Neural cell (in vitro differentiated cells): Measurements from ENCODE around the gene P3R3URF. TPM values are rescaled to one million over a fixed set of nuclear protein-coding genes. Genes with fewer than 3 reads are reported as not detected.

ENCODE experiments used
- H2AFZ ChIP-seq: fragments of 200-600, 300-800 bp; sonication (generic), shearing (Covaris generic); 2 replicates; pipeline ENCODE4 v1.6.0; 2014; ENCODE audit warnings: low read depth, mild to moderate bottlenecking, antibody characterized with exemption, low read length, moderate library complexity
- H3F3A ChIP-seq: fragments of 200-600 bp; shearing (Covaris generic); 2 replicates; pipeline ENCODE4 v1.6.1; 2016; ENCODE audit warnings: mild to moderate bottlenecking, moderate library complexity, mixed read lengths, antibody characterized with exemption, low read length; ENCODE audit not compliant: insufficient read depth, poor library complexity, severe bottlenecking
- H3K27ac ChIP-seq: fragments of 200-600, 300-800 bp; sonication (generic), shearing (Covaris generic); 2 replicates; pipeline ENCODE4 v1.5.1; 2014; ENCODE audit warnings: mild to moderate bottlenecking, low read length, moderate library complexity
- H3K27me3 ChIP-seq: fragments of 300-800, 200-600 bp; sonication (generic), shearing (Covaris generic); 2 replicates; pipeline ENCODE4 v1.6.0; 2014; ENCODE audit warnings: mild to moderate bottlenecking, low read depth, low read length, moderate library complexity; ENCODE audit not compliant: insufficient read depth
- H3K36me3 ChIP-seq: fragments of 300-800, 200-600 bp; sonication (generic), shearing (Covaris generic); 2 replicates; pipeline ENCODE4 v1.5.1; 2014; ENCODE audit warnings: mild to moderate bottlenecking, antibody characterized with exemption, low read length, moderate library complexity; ENCODE audit not compliant: insufficient read depth
- H3K4me2 ChIP-seq: fragments of 300-800, 200-600 bp; sonication (generic), shearing (Covaris generic); 2 replicates; pipeline ENCODE4 v1.6.0; 2014; ENCODE audit warnings: mild to moderate bottlenecking, low read length
- H3K4me3 ChIP-seq: fragments of 300-800, 200-600 bp; sonication (generic), shearing (Covaris generic); 2 replicates; pipeline ENCODE4 v1.5.1; 2014; ENCODE audit warnings: mild to moderate bottlenecking, low read length, moderate library complexity
- H3K79me2 ChIP-seq: fragments of 200-600 bp; shearing (Covaris generic); replicated peaks from 2 replicates; pipeline ENCODE4 v1.6.0; 2014; ENCODE audit warnings: mild to moderate bottlenecking, low read length, moderate library complexity; ENCODE audit not compliant: insufficient read depth
- H3K9ac ChIP-seq: fragments of 300-800, 200-600 bp; sonication (generic), shearing (Covaris generic); 2 replicates; pipeline ENCODE4 v1.6.1; 2016; ENCODE audit warnings: mild to moderate bottlenecking, low read length, mixed read lengths
- H3K9me2 ChIP-seq: fragments of 200-600 bp; shearing (Covaris generic); 2 replicates; pipeline ENCODE4 v1.6.1; 2016; ENCODE audit warnings: mild to moderate bottlenecking, low read length, mixed read lengths; ENCODE audit not compliant: insufficient read depth
- H3K9me3 ChIP-seq: fragments of 200-600, 300-800 bp; sonication (generic), shearing (Covaris generic); 2 replicates; pipeline ENCODE4 v1.6.1; 2016; ENCODE audit warnings: mild to moderate bottlenecking, mixed run types, low read length, moderate library complexity, mixed read lengths
- H4K20me1 ChIP-seq: fragments of 200-600 bp; shearing (Covaris generic); 2 replicates; pipeline ENCODE4 v1.6.1; 2016; ENCODE audit warnings: mild to moderate bottlenecking, mixed run types; ENCODE audit not compliant: insufficient read depth
- EP300 ChIP-seq: fragments of 450-650 bp; conservative IDR thresholded peaks from 2 replicates; pipeline ENCODE4 v1.6.1; 2014; ENCODE audit warnings: antibody characterized with exemption, mild to moderate bottlenecking, moderate library complexity; ENCODE audit not compliant: poor library complexity, severe bottlenecking
- EZH2 ChIP-seq: fragments of 200-600, 300-800 bp; shearing (Covaris generic), sonication (generic); IDR thresholded peaks from 2 replicates; pipeline ENCODE4 v1.6.1; 2014; ENCODE audit warnings: antibody characterized with exemption, low read length, borderline replicate concordance, mild to moderate bottlenecking; ENCODE audit not compliant: insufficient read depth, poor library complexity, severe bottlenecking
- MXI1 ChIP-seq: fragments of 450-650 bp; conservative IDR thresholded peaks from 2 replicates; pipeline ENCODE4 v1.6.1; 2014; ENCODE audit warnings: antibody characterized with exemption, mild to moderate bottlenecking; ENCODE audit not compliant: poor library complexity, severe bottlenecking
- POLR2AphosphoS5 ChIP-seq: IDR thresholded peaks from 2 replicates; pipeline ENCODE4 v1.6.1; 2012
- RAD21 ChIP-seq: fragments of 450-650 bp; conservative IDR thresholded peaks from 2 replicates; pipeline ENCODE4 v1.6.1; 2014; ENCODE audit warnings: antibody characterized with exemption, mild to moderate bottlenecking, moderate library complexity
- SMC3 ChIP-seq: fragments of 450-650 bp; conservative IDR thresholded peaks from 2 replicates; pipeline ENCODE4 v1.6.1; 2014; ENCODE audit warnings: antibody characterized with exemption, mild to moderate bottlenecking, moderate library complexity; ENCODE audit not compliant: poor library complexity
- TAF1 ChIP-seq: IDR thresholded peaks from 2 replicates; pipeline ENCODE4 v1.6.1; 2012; ENCODE audit warnings: low read depth
- polyA plus RNA-seq: library from polyadenylated mRNA; depleted of rRNA; stranded (reverse); fragments of >200 nt; gene quantifications from 2 replicates; pipeline ENCODE4 v1.2.3, GENCODE V29; 2014
- TF ChIP-seq, protein P1 (sequence below): IDR thresholded peaks from 2 replicates; pipeline ENCODE4 v1.6.1; 2012; ENCODE audit warnings: borderline replicate concordance
- TF ChIP-seq, protein P2 (sequence below): fragments of 450-650 bp; IDR thresholded peaks from 2 replicates; pipeline ENCODE4 v1.5.1; 2014; ENCODE audit warnings: antibody characterized with exemption, mild to moderate bottlenecking, moderate library complexity; ENCODE audit not compliant: poor library complexity, severe bottlenecking

P3R3URF gene
- polyA plus RNA-seq, 1 donor from 2014 or later, result not detected

DNA sequence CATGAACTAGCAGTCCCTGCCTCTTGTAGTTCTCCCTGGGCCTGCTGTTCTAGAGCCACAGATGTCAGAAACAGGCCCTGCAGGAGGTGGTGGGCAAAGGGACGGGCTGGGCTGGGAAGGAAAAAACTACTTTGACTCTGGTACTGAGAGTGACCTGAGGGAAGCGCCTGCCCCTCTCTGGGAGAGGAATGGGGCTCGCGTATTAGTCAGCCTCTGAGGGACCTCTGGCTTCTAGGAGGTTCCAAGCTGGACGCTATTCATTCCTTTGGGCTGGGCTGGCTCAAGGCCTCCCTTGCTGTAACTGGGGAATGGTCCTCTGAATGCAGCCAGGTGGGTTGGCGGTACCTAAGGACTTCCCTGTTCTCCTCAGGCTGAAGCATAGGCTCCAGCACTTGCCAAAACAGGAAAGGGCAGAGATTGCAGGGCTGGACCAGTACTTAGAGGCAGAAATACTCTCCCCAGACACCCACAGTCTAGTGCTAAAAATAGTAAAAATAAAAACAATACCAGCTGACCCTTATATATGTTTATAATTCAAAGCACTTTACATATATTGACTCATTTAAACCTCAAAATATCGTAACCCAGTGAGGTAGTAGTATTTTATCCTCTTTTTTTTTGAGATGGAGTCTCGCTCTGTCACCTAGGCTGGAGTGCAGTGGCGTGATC is 14.9 kb upstream of the P3R3URF start:
- no peaks in the 10 kb centered on the region for H3K79me2 ChIP-seq
- H3K9me2 ChIP-seq, result no peaks in the 10 kb centered on the region
- H3K36me3 ChIP-seq, result no peaks in the 10 kb centered on the region
- no peak overlapping the region for H3K27ac ChIP-seq
- no peaks in the 10 kb centered on the region for H3K27me3 ChIP-seq
- H4K20me1 ChIP-seq, result no peaks in the 10 kb centered on the region
- H3K9ac ChIP-seq, result no peak overlapping the region
- TF ChIP-seq, protein P1, sequence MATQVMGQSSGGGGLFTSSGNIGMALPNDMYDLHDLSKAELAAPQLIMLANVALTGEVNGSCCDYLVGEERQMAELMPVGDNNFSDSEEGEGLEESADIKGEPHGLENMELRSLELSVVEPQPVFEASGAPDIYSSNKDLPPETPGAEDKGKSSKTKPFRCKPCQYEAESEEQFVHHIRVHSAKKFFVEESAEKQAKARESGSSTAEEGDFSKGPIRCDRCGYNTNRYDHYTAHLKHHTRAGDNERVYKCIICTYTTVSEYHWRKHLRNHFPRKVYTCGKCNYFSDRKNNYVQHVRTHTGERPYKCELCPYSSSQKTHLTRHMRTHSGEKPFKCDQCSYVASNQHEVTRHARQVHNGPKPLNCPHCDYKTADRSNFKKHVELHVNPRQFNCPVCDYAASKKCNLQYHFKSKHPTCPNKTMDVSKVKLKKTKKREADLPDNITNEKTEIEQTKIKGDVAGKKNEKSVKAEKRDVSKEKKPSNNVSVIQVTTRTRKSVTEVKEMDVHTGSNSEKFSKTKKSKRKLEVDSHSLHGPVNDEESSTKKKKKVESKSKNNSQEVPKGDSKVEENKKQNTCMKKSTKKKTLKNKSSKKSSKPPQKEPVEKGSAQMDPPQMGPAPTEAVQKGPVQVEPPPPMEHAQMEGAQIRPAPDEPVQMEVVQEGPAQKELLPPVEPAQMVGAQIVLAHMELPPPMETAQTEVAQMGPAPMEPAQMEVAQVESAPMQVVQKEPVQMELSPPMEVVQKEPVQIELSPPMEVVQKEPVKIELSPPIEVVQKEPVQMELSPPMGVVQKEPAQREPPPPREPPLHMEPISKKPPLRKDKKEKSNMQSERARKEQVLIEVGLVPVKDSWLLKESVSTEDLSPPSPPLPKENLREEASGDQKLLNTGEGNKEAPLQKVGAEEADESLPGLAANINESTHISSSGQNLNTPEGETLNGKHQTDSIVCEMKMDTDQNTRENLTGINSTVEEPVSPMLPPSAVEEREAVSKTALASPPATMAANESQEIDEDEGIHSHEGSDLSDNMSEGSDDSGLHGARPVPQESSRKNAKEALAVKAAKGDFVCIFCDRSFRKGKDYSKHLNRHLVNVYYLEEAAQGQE, result no peak
- TF ChIP-seq SMC3 (no peak), MXI1 (no peak), TAF1 (no peak), EP300 (no peak), EZH2 (no peak), POLR2AphosphoS5 (no peak), RAD21 (no peak)
- TF ChIP-seq, protein P2, sequence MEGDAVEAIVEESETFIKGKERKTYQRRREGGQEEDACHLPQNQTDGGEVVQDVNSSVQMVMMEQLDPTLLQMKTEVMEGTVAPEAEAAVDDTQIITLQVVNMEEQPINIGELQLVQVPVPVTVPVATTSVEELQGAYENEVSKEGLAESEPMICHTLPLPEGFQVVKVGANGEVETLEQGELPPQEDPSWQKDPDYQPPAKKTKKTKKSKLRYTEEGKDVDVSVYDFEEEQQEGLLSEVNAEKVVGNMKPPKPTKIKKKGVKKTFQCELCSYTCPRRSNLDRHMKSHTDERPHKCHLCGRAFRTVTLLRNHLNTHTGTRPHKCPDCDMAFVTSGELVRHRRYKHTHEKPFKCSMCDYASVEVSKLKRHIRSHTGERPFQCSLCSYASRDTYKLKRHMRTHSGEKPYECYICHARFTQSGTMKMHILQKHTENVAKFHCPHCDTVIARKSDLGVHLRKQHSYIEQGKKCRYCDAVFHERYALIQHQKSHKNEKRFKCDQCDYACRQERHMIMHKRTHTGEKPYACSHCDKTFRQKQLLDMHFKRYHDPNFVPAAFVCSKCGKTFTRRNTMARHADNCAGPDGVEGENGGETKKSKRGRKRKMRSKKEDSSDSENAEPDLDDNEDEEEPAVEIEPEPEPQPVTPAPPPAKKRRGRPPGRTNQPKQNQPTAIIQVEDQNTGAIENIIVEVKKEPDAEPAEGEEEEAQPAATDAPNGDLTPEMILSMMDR, result no peak
- no peak overlapping the region for H3K4me2 ChIP-seq
- no peaks in the 10 kb centered on the region for H3F3A ChIP-seq
- H3K9me3 ChIP-seq, result no peaks in the 10 kb centered on the region
- H2AFZ ChIP-seq, result no peak overlapping the region
- H3K4me3 ChIP-seq, result no peak overlapping the region

DNA sequence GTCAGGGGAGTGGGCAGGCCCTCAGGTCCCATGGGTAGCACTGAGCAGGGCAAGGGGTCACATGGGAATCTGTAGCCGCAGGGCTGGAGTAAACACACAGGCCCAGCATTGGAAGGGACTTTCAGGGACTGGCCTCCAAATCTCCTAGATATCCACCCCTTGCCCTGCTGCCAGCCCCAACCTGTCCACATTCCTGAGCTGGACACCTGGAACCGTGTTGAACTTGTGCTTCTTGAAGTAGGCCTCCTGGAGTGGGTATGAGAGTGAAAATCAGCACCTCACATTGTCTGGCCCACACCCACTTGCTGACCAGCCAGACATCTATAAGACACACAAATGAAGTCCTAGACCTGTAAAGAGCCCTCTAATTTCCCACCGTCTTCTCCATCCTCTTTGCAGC is 14.3 kb upstream of the P3R3URF start:
- H3K4me2 ChIP-seq, result no peak overlapping the region
- H3K79me2 ChIP-seq, result no peaks in the 10 kb centered on the region
- no peaks in the 10 kb centered on the region for H3K9me2 ChIP-seq
- no peaks in the 10 kb centered on the region for H3F3A ChIP-seq
- H3K4me3 ChIP-seq, result no peak overlapping the region
- H3K9ac ChIP-seq, result no peak overlapping the region
- TF ChIP-seq, protein P1, result no peak
- TF ChIP-seq, protein P2, result no peak
- TF ChIP-seq TAF1, result no peak
- TF ChIP-seq EP300, result no peak
- no peak for TF ChIP-seq POLR2AphosphoS5
- TF ChIP-seq SMC3, result no peak
- TF ChIP-seq EZH2, result no peak
- no peak for TF ChIP-seq MXI1
- H3K36me3 ChIP-seq, result no peaks in the 10 kb centered on the region
- H3K27ac ChIP-seq, result no peak overlapping the region
- no peaks in the 10 kb centered on the region for H3K27me3 ChIP-seq
- no peaks in the 10 kb centered on the region for H4K20me1 ChIP-seq
- H2AFZ ChIP-seq, result no peak overlapping the region
- no peaks in the 10 kb centered on the region for H3K9me3 ChIP-seq
